ENCODE measurements around the gene NPAS3. TPM values are rescaled to one million over a fixed set of nuclear protein-coding genes. Genes with fewer than 3 reads are reported as not detected.

The NPAS3 gene
- total RNA-seq, 4 donors from 2014 or later: 0.13 to 1.1 (median 0.47) TPM; not detected in 1

- TF ChIP-seq, protein P1, sequence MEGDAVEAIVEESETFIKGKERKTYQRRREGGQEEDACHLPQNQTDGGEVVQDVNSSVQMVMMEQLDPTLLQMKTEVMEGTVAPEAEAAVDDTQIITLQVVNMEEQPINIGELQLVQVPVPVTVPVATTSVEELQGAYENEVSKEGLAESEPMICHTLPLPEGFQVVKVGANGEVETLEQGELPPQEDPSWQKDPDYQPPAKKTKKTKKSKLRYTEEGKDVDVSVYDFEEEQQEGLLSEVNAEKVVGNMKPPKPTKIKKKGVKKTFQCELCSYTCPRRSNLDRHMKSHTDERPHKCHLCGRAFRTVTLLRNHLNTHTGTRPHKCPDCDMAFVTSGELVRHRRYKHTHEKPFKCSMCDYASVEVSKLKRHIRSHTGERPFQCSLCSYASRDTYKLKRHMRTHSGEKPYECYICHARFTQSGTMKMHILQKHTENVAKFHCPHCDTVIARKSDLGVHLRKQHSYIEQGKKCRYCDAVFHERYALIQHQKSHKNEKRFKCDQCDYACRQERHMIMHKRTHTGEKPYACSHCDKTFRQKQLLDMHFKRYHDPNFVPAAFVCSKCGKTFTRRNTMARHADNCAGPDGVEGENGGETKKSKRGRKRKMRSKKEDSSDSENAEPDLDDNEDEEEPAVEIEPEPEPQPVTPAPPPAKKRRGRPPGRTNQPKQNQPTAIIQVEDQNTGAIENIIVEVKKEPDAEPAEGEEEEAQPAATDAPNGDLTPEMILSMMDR (IDR thresholded peaks at IDR 0.05): no peak
- no peak for TF ChIP-seq POLR2A (IDR thresholded peaks at IDR 0.05)
- 44 to 46% methylated on average over 2 of the region's 2 CpGs for WGBS, 2 donors
- no peak for DNase-seq
- H3K27ac ChIP-seq: no peak overlapping the region
- no peaks in the 10 kb centered on the region for H3K36me3 ChIP-seq
- H3K9me3 ChIP-seq: no peaks in the 10 kb centered on the region
- no peaks in the 10 kb centered on the region for H3K4me1 ChIP-seq
- intact Hi-C loops (cut with DNase I): no loop called here
- no peak overlapping the region for H3K4me3 ChIP-seq
- H3K27me3 ChIP-seq: no peaks in the 10 kb centered on the region
Observed at GRCh38 chr14:33218026-33218425, 279.3 kb downstream of the NPAS3 start.

- Histone ChIP-seq H3K27me3 (no peaks in the 10 kb centered on the region), H3K4me3 (no peak overlapping the region), H3K27ac (no peak overlapping the region), H3K9me3 (no peaks in the 10 kb centered on the region), H3K4me1 (no peaks in the 10 kb centered on the region), H3K36me3 (no peaks in the 10 kb centered on the region)
- WGBS, 2 donors: 73 to 79% methylated on average over 2 to 4 of the region's 4 CpGs
- no peak for DNase-seq
- TF ChIP-seq, protein P1 (IDR thresholded peaks at IDR 0.05): no peak
- TF ChIP-seq POLR2A (IDR thresholded peaks at IDR 0.05): no peak
- intact Hi-C loops (cut with DNase I): no loop called here
Observed at GRCh38 chr14:33219957-33220356, 281.3 kb downstream of the NPAS3 start.

DNA sequence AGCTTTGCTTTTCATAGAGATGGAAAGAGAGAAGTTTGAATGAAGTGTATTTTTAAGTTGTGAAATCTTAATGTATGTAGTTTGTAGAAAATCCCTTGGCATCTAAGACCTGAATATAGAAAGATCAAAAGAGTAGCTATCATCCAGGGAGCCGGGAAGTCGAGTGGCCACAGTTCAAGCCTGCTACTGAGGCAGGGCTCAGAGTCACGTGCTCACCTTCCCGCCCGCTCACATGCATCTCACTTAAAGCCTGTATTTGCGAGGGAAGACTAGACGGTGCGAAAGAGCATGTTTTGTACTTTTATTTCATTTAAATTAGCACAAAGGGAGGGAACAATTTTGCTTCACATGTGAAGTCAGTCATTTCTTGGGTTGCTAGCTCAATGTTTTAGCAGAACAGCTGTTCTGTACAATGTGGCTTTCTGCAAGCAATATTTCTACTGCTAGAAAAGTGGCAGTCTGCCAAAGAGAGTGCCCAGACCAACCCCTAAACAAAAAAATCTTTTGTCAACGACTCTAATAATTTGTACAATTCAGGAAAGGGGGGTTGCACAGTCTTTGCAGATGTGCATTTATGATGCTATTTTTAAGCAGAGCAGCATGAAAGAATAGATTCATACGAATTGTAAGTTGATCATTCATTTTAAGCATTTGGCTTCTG, 290.7 kb downstream of the NPAS3 start:
- H3K36me3 ChIP-seq: no peaks in the 10 kb centered on the region
- TF ChIP-seq, protein P1 (IDR thresholded peaks at IDR 0.05): no peak
- TF ChIP-seq POLR2A (IDR thresholded peaks at IDR 0.05): no peak
- no peak overlapping the region for H3K4me3 ChIP-seq
- 53 to 56% methylated on average over 10 of the region's 10 CpGs for WGBS, 2 donors
- H3K27me3 ChIP-seq: no peaks in the 10 kb centered on the region
- no peak overlapping the region for H3K27ac ChIP-seq
- H3K4me1 ChIP-seq: peaks cover 0 to 9% (median 4%) of the 10 kb centered on the region in 3 donors
- H3K9me3 ChIP-seq: no peaks in the 10 kb centered on the region
- intact Hi-C loops (cut with DNase I): no loop called here
- DNase-seq: no peak

- WGBS, 2 donors: 23 to 32% methylated on average over 3 of the region's 3 CpGs
- DNase-seq: no peak
- H3K4me3 ChIP-seq: no peak overlapping the region
- H3K27me3 ChIP-seq: no peaks in the 10 kb centered on the region
- no peaks in the 10 kb centered on the region for H3K9me3 ChIP-seq
- peaks cover 0 to 9% (median 4%) of the 10 kb centered on the region in 3 donors for H3K4me1 ChIP-seq
- H3K27ac ChIP-seq: no peak overlapping the region
- no peaks in the 10 kb centered on the region for H3K36me3 ChIP-seq
- intact Hi-C loops (cut with DNase I): no loop called here
- TF ChIP-seq, protein P1 (IDR thresholded peaks at IDR 0.05): no peak
- TF ChIP-seq POLR2A (IDR thresholded peaks at IDR 0.05): no peak
Observed at GRCh38 chr14:33230021-33230420, 291.3 kb downstream of the NPAS3 start.

DNA sequence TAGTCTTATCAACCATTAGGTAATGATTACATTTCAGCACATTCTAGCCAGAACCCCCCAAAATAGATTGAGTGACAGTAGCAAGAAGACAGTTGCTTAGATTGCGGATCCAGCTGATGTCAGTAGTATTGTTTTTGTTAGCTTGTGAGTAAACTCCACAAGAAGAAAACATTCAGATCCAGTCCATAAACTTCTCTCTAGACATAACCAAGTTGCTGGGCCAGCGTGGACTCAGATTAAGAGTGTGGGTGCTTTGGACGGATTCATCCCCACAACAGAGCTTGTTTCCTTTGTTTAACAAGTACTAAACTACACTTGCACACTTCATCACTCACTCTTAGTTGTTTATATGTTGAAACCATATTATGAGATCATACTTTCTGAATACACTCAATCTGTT, 293.4 kb downstream of the NPAS3 start:
- WGBS, 2 donors: 68 to 83% methylated on average over 3 of the region's 3 CpGs
- no peak for DNase-seq
- Histone ChIP-seq H3K27ac (no peak overlapping the region), H3K4me1 (peaks cover 0 to 9% (median 4%) of the 10 kb centered on the region in 3 donors), H3K36me3 (no peaks in the 10 kb centered on the region), H3K9me3 (no peaks in the 10 kb centered on the region), H3K27me3 (no peaks in the 10 kb centered on the region), H3K4me3 (no peak overlapping the region)
- TF ChIP-seq, protein P1 (IDR thresholded peaks at IDR 0.05): no peak
- no peak for TF ChIP-seq POLR2A (IDR thresholded peaks at IDR 0.05)
- intact Hi-C loops (cut with DNase I): no loop called here
